Panc1 (cell line): ENCODE results near the gene GRM4. TPM values are rescaled to one million over a fixed set of nuclear protein-coding genes. Genes with fewer than 3 reads are reported as not detected.

Source experiments
- ATAC-seq: fragments of 200-7000 bp; cut with Tn5 transposase; 2 replicates; pipeline ENCODE4 v1.9.1; 2020; ENCODE audit warnings: mild to moderate bottlenecking, moderate library complexity
- BruUV-seq: library from RNA; stranded (reverse); fragments of 400-500 nt; replicated peaks from 2 replicates; lab custom pipeline; 2021; lab: Mats Ljungman, UMichigan
- CTCF ChIA-PET: fragments of 300-600 bp; sonication (Branson Sonifier 250); formaldehyde crosslinking; loops from one replicate; lab custom pipeline; 2022; ENCODE audit warnings: antibody characterized with exemption; lab: Charles Lee
- POLR2A ChIA-PET: fragments of 300-600 bp; sonication (Branson Sonifier 250); formaldehyde crosslinking; loops from one replicate; lab custom pipeline; 2022; ENCODE audit warnings: antibody characterized with exemption; lab: Charles Lee
- DNase-seq: peaks from one replicate; pipeline ENCODE4 v3.0.0-alpha.2; 2010; ENCODE audit warnings: low read depth, low spot score
- H3K27ac ChIP-seq: 2 replicates; pipeline ENCODE4 v1.5.1; 2011; ENCODE audit warnings: mild to moderate bottlenecking, low read length, inconsistent platforms
- H3K27me3 ChIP-seq: fragments of 200-500 bp; sonication (Bioruptor generic); 2 replicates; pipeline ENCODE4 v1.6.0; 2014; ENCODE audit warnings: low read length, inconsistent platforms; ENCODE audit not compliant: control insufficient read depth, insufficient read depth
- H3K36me3 ChIP-seq: fragments of 200-500 bp; sonication (Bioruptor generic); 2 replicates; pipeline ENCODE4 v1.5.1; 2014; ENCODE audit warnings: inconsistent platforms, mild to moderate bottlenecking, low read length, moderate library complexity; ENCODE audit not compliant: control insufficient read depth, insufficient read depth
- H3K4me1 ChIP-seq: 2 replicates; pipeline ENCODE4 v1.5.1; 2011; ENCODE audit warnings: inconsistent platforms, mild to moderate bottlenecking, low read length, moderate library complexity; ENCODE audit not compliant: control insufficient read depth, insufficient read depth
- H3K4me3 ChIP-seq, 2 experiments: 2 replicates each; pipeline ENCODE4 v1.5.1; 2011 to 2012; ENCODE audit warnings: low read depth in 2 of 2, low read length in 2 of 2, mild to moderate bottlenecking in 2 of 2, inconsistent platforms in 1 of 2, moderate library complexity in 1 of 2
- H3K9me3 ChIP-seq: fragments of 200-500 bp; sonication (Bioruptor generic); 2 replicates; pipeline ENCODE4 v1.5.1; 2014; ENCODE audit warnings: low read depth, mild to moderate bottlenecking, inconsistent platforms, low read length, moderate library complexity; ENCODE audit not compliant: control insufficient read depth, insufficient read depth
- POLR2AphosphoS5 ChIP-seq: IDR thresholded peaks from 2 replicates; pipeline ENCODE4 v1.6.1; 2012; ENCODE audit warnings: mild to moderate bottlenecking, low read depth, low read length, moderate library complexity
- REST ChIP-seq, 2 experiments: IDR thresholded peaks; 2 replicates each; pipeline ENCODE4 v1.6.1; 2011 to 2012; ENCODE audit warnings: low read depth in 2 of 2, control low read depth in 1 of 2, low read length in 1 of 2, mild to moderate bottlenecking in 1 of 2, moderate library complexity in 1 of 2; ENCODE audit not compliant: insufficient read depth in 1 of 2
- SIN3A ChIP-seq: IDR thresholded peaks from 2 replicates; pipeline ENCODE4 v1.6.1; 2012; ENCODE audit warnings: low read depth, mild to moderate bottlenecking, low read length, moderate library complexity, borderline replicate concordance; ENCODE audit not compliant: insufficient read depth
- TCF7L2 ChIP-seq: IDR thresholded peaks from 2 replicates; pipeline ENCODE4 v1.6.1; 2011; ENCODE audit warnings: mild to moderate bottlenecking, low read depth, low read length, inconsistent platforms
- in situ Hi-C: cut with HindIII; loops from 2 replicates; pipeline ENCODE4 v1.10.0; 2016; ENCODE audit warnings: low sequenced_read_pairs, low pct_unique_long_range_greater_than_20kb
- intact Hi-C: fragments of 100-400 bp; cut with micrococcal nuclease; formaldehyde crosslinking; loops from one replicate; pipeline ENCODE4 v1.10.0; 2022; ENCODE audit not compliant: unreplicated experiment
- total RNA-seq: library from RNA; stranded (reverse); gene quantifications from one replicate; pipeline ENCODE4 v1.2.1, GENCODE V29; 2021; ENCODE audit not compliant: unreplicated experiment
- TF ChIP-seq, protein P1 (sequence below): fragments of 450-650 bp; IDR thresholded peaks from 2 replicates; pipeline ENCODE4 v1.5.1; 2017; ENCODE audit warnings: mild to moderate bottlenecking

The GRM4 gene
- total RNA-seq, 1 experiment from 2014 or later: 1.3 TPM

- no peaks in the 10 kb centered on the region for H3K27me3 ChIP-seq
These were observed 96.2 kb downstream of the GRM4 start for GRCh38 chr6:34049395-34050342.

More at GRCh38 chr6:34049395-34050342, 96.2 kb downstream of the GRM4 start:
- no peak for ATAC-seq
- no peak for DNase-seq
- intact Hi-C loops: no loop called here
- H3K4me3 ChIP-seq: no peak overlapping the region
- TF ChIP-seq, protein P1, sequence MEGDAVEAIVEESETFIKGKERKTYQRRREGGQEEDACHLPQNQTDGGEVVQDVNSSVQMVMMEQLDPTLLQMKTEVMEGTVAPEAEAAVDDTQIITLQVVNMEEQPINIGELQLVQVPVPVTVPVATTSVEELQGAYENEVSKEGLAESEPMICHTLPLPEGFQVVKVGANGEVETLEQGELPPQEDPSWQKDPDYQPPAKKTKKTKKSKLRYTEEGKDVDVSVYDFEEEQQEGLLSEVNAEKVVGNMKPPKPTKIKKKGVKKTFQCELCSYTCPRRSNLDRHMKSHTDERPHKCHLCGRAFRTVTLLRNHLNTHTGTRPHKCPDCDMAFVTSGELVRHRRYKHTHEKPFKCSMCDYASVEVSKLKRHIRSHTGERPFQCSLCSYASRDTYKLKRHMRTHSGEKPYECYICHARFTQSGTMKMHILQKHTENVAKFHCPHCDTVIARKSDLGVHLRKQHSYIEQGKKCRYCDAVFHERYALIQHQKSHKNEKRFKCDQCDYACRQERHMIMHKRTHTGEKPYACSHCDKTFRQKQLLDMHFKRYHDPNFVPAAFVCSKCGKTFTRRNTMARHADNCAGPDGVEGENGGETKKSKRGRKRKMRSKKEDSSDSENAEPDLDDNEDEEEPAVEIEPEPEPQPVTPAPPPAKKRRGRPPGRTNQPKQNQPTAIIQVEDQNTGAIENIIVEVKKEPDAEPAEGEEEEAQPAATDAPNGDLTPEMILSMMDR: no peak
- TF ChIP-seq POLR2AphosphoS5 (no peak), REST (IDR thresholded peaks at IDR 0.05; ENCODE audit: insufficient read depth in 1 of 2, low read depth in 2 of 2, low read length in 1 of 2) (no peak), SIN3A (no peak), TCF7L2 (no peak)
- no peaks in the 10 kb centered on the region for H3K9me3 ChIP-seq
- in situ Hi-C loops: no loop called here
- H3K4me1 ChIP-seq: 0 out of 2 replicates have a peak, but pooled peaks cover 3% of the 10 kb centered on the region
- no TSS peak for BruUV-seq
- H3K27ac ChIP-seq: no peak overlapping the region
- ChIA-PET POLR2A (no interaction called here), CTCF (interaction anchor here (0.6 kb wide), 1 partner anchor 247 kb away, joined by 6 read pairs; no protein-coding TSS in a partner anchor)
- no peaks in the 10 kb centered on the region for H3K36me3 ChIP-seq
